Fibroblast of the aortic adventitia (primary cell): ENCODE measurements around the gene MTOR. TPM values are rescaled to one million over a fixed set of nuclear protein-coding genes. Genes with fewer than 3 reads are reported as not detected.
"Not testable (repeated sequence)": the region's sequence is repeated elsewhere in the genome, so short reads cannot be mapped to it uniquely, and the experiment has no call there.

ENCODE experiments used
- DNase-seq: peaks from one replicate; pipeline ENCODE4 v3.0.0-alpha.2; 2010; ENCODE audit warnings: low read depth
- H3K4me3 ChIP-seq: 2 replicates; pipeline ENCODE4 v1.5.1; 2011; ENCODE audit warnings: low read depth, mild to moderate bottlenecking, control low read depth, low read length, moderate library complexity
- total RNA-seq: library from RNA; depleted of rRNA; stranded (reverse); fragments of >200 nt; gene quantifications from 2 replicates; pipeline ENCODE4 v1.2.3, GENCODE V29; 2012; ENCODE audit warnings: low replicate concordance
- TF ChIP-seq, protein P1 (sequence below): IDR thresholded peaks from 2 replicates; pipeline ENCODE4 v1.5.1; 2011; ENCODE audit warnings: mild to moderate bottlenecking, low read length, control low read depth, inconsistent platforms; ENCODE audit not compliant: insufficient read depth

The MTOR gene
- total RNA-seq, 1 donor, result 36.3 TPM

DNA sequence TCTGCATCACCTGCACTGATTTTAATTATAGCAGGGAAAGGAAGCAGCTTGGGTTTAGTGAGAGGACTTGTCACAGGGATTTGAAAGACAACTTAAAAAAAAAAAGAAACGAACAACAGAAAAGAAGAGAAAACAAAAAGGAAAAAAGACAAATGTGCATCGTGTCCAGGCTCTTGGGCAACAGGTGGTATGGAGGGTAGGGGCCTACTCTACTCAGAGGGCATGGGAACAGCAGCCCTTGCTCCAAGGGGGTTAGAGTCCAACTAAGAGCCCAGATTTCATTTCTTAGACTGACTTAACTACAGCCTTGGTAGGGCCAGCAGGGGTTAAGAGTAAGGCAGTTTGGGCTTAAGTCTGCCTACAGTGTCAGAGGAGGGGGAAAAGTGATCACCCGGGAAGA lies 147.4 kb downstream of the MTOR start:
- no peak overlapping the region for H3K4me3 ChIP-seq
- TF ChIP-seq, protein P1, sequence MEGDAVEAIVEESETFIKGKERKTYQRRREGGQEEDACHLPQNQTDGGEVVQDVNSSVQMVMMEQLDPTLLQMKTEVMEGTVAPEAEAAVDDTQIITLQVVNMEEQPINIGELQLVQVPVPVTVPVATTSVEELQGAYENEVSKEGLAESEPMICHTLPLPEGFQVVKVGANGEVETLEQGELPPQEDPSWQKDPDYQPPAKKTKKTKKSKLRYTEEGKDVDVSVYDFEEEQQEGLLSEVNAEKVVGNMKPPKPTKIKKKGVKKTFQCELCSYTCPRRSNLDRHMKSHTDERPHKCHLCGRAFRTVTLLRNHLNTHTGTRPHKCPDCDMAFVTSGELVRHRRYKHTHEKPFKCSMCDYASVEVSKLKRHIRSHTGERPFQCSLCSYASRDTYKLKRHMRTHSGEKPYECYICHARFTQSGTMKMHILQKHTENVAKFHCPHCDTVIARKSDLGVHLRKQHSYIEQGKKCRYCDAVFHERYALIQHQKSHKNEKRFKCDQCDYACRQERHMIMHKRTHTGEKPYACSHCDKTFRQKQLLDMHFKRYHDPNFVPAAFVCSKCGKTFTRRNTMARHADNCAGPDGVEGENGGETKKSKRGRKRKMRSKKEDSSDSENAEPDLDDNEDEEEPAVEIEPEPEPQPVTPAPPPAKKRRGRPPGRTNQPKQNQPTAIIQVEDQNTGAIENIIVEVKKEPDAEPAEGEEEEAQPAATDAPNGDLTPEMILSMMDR, result no peak
- DNase-seq, result no peak

DNA sequence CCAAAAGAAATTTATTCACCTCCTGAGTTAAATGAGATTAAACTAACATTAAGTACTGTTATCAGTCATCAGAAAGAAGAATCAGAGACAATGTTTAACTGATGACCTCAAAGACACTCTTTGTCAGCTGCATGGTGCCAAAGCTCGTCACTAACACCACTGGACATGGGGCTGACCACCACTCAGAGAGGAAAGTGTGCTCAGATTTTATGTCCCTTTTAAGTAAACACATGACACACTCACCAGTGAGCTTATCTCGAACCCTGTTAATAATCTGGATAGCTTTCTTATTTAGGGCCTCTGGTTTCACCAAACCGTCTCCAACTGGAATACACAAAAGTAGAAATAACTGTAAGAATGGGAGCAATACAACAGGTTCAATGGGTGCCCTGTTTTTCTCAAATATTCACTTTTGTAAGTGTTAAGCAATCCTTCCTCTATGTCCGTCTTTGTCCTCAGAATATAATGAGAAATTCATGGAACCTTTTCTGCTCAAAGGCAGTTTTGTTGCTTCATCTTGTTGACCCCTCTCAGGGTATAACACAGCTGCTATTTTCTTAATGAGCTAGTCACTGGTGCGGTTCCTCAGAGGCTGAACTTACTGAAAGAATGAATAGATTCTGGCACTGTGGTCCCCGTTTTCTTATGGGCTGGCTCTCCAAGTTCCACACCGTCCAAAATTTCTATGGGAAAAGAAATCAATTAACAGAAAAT lies 153.1 kb downstream of the MTOR start:
- TF ChIP-seq, protein P1, result no peak
- no peak overlapping the region for H3K4me3 ChIP-seq
- no peak for DNase-seq

DNA sequence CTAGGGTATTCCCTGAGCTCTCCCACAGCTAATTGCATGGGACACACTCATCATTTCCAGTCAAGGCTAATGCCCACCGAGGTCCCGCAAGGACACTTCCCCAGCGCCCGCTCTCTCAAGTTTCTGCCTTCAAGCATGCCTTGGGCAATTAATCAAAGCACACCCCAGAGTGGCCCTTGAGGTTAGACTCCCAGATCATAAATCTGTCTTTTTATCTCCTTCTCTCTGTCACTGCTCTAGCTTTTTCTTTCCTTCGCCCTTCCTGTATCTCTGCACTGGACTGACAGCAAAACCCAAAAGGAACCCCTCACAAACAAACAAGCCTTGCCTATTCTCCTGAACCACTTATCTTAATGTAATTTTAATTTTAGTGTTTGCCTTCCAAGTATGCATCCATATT lies 154.8 kb downstream of the MTOR start:
- DNase-seq, result no peak
- H3K4me3 ChIP-seq, result no peak overlapping the region
- TF ChIP-seq, protein P1, result no peak

GRCh38 chr1:11105586-11105985 lies 156.8 kb downstream of the MTOR start:
- H3K4me3 ChIP-seq, result no peak overlapping the region
- TF ChIP-seq, protein P1, result no peak
- DNase-seq, result no peak

DNA sequence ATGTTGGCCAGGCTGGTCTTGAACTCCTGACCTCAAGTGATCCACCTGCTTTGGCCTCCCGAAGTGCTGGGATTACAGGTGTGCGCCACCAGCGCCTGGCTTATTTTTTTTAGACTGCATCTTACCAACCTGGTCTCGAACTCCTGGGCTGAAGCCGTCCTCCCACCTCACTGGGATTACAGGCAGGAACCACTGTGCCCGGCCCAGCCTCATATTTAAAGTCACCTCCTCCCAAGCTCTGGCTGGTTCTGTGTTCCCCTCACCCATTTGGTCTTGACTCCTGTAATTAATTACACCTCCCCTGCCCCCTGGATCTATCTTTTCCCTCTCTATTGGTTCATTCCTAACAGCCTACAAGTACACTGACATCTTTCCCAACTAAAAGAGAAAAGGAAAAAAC lies 161.0 kb downstream of the MTOR start:
- no peak for DNase-seq
- no peak overlapping the region for H3K4me3 ChIP-seq
- TF ChIP-seq, protein P1, result no peak

DNA sequence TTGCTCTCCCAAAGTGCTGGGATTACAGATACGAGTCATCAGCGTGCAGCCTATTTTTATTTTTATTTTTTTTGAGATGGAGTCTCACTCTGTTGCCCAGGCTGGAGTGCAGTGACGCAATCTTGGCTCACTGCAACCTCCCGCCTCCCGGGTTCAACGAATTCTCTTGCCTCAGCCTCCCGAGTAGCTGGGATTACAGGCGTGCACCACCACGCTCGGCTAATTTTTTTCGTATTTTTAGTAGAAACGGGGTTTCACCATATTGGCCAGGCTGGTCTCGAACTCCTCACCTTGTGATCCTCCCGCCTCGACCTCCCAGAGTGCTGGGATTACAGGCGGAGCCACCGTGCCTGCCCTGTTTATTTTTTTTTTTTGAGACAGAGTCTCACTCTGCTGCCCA lies 161.5 kb downstream of the MTOR start:
- DNase-seq, H3K4me3 ChIP-seq: not testable (repeated sequence)

DNA sequence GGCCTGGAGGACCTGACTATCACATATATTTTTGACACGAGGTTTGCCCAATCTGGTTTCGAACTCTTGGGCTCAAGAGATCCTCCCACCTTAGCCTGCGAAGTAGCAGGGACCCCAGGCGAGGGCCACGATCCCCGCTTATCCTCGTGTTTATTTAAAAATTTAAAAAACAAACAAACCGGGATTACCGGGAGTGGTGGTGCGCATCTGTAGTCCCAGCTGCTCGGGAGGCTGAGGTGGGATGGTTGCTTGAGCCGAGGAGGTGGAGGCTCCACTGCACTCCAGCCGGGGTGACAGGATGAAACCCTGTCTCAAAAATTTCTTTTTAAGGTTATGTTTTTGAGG lies 162.2 kb downstream of the MTOR start:
- peak overlapping the region; percentile 96 for H3K4me3 ChIP-seq
- DNase-seq, result no peak
- TF ChIP-seq, protein P1, result no peak
